Measurements from ENCODE around the gene C1QL3. TPM values are rescaled to one million over a fixed set of nuclear protein-coding genes. Genes with fewer than 3 reads are reported as not detected.

Gene C1QL3
- polyA plus RNA-seq (2013, experiment 1 of 4): not detected
- 0.16 TPM for polyA plus RNA-seq (2013, experiment 2 of 4)
- polyA plus RNA-seq (2013, experiment 3 of 4): 0.21 TPM
- 0.41 TPM for polyA plus RNA-seq (2013, experiment 4 of 4)

DNA sequence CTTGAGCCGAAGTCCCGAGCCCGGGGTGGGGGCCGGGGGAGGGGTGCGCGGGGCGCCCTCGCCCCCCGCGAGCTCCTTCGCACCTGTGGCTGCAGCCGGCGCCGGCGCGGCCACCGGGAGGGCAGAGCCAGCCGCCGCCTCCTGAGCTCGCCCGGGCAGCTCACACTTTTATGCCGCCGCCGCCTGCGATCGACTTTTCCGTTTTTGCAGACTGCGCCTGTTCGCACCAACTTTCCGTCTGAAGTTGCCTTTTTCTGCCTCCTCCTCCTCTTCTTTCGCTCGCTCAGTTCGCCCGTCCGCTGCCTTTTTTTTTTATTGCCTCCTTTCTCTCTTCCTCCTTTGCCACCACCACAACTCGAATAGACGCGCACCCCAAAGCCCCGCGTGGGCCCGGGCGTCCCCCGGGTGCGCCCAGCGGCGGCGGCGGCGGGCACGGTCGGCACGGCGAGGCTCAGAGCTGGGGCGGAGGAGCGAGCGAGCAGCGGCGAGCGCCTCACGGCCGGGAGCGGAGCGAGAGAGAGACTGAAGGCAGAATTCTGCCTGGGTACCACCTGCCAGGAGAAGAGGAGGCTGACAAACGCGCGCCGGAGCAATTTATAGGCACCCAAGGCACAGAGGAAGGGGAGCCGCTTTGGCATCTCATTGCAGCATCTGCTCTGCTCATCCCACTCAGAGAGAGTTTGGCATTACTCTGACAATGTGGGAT, at the start of gene C1QL3:
C1QL3 (minus strand) TSS at position 569 of the 706 bp plus-strand sequence. CDS start 814 bp downstream, outside the sequence.
- H3K4me3 ChIP-seq (ENCODE audit: insufficient read depth, low read depth, low read length): peak within 1 kb of the TSS; percentile 43
- no peak within 1 kb of the TSS for H3K27ac ChIP-seq (ENCODE audit: insufficient read depth, low read depth, low read length, poor library complexity, severe bottlenecking)
- WGBS, 2 experiments: 0 to 1% methylated on average over 68 of the region's 68 CpGs
- H3K4me1 ChIP-seq (ENCODE audit: control insufficient read depth, insufficient read depth, low read length): peaks cover 9% of the 10 kb centered on the region
- no peaks in the 10 kb centered on the region for H3K9me3 ChIP-seq (ENCODE audit: control insufficient read depth, low read length)
- no peaks in the 10 kb centered on the region for H3K36me3 ChIP-seq (ENCODE audit: control insufficient read depth, insufficient read depth, low read length)
- H3K27me3 ChIP-seq (ENCODE audit: control insufficient read depth, insufficient read depth, low read length, poor library complexity, severe bottlenecking): peaks cover 87% of the 10 kb centered on the region

DNA sequence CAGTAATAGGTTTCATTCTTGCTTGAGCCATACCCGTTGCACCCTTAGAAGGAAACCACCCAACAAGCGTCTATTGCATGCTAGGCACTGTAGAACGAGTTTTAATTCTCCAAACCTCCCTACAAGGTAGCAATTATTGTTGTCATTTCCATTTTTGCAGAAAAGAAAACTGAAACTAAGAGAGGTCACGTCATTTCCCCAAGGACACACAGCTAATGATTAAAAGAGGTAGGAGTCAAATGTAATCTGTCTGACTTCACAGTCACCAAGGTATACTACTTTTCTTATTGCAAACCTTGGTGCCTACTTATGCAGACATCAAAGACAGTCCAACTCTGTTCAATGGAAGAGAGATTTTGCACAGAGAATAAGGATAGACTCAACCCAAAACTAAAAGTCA, 49.1 kb upstream of the C1QL3 start:
- Histone ChIP-seq H3K4me3 (ENCODE audit: insufficient read depth, low read depth, low read length) (no peak overlapping the region), H3K4me1 (ENCODE audit: control insufficient read depth, insufficient read depth, low read length) (no peaks in the 10 kb centered on the region), H3K9me3 (ENCODE audit: control insufficient read depth, low read length) (no peaks in the 10 kb centered on the region), H3K27me3 (ENCODE audit: control insufficient read depth, insufficient read depth, low read length, poor library complexity, severe bottlenecking) (no peaks in the 10 kb centered on the region), H3K27ac (ENCODE audit: insufficient read depth, low read depth, low read length, poor library complexity, severe bottlenecking) (no peak overlapping the region), H3K36me3 (ENCODE audit: control insufficient read depth, insufficient read depth, low read length) (no peaks in the 10 kb centered on the region)
- WGBS, 2 experiments: 91 to 95% methylated on average over 4 of the region's 4 CpGs

DNA sequence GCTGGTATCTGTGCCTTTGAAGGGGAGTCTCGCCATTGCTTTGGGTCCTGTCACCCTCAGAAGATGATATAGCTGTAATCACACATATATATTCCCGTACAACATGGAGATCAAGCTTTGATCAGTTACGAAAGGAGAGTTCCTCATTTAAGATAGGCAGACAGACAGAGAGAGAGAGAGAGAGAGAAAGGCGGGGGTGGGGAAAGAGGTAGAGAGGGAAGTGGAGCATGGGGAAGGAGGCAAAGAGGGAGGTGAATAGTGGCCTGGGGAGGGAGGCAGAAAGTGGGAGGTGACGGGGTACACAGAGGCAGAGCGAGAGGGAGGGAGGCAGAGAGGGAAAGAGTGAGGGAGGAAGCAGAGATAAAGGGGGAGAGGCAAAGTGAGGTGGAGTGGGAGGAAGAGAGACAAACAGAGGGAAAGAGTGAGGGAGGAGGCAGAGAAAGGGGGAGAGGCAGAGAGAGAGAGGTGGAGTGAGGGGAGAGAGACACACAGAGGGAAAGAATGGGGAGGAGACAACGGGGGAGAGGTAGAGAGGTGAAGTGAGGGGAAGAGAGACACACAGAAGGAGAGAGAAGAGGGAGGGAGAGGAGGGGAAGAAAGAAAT, 44.6 kb upstream of the C1QL3 start:
- Histone ChIP-seq H3K36me3 (ENCODE audit: control insufficient read depth, insufficient read depth, low read length) (no peaks in the 10 kb centered on the region), H3K27me3 (ENCODE audit: control insufficient read depth, insufficient read depth, low read length, poor library complexity, severe bottlenecking) (no peaks in the 10 kb centered on the region), H3K9me3 (ENCODE audit: control insufficient read depth, low read length) (no peaks in the 10 kb centered on the region), H3K4me1 (ENCODE audit: control insufficient read depth, insufficient read depth, low read length) (no peaks in the 10 kb centered on the region), H3K4me3 (ENCODE audit: insufficient read depth, low read depth, low read length) (no peak overlapping the region), H3K27ac (ENCODE audit: insufficient read depth, low read depth, low read length, poor library complexity, severe bottlenecking) (no peak overlapping the region)
- 73 to 75% methylated on average over 7 of the region's 7 CpGs for WGBS, 2 experiments

DNA sequence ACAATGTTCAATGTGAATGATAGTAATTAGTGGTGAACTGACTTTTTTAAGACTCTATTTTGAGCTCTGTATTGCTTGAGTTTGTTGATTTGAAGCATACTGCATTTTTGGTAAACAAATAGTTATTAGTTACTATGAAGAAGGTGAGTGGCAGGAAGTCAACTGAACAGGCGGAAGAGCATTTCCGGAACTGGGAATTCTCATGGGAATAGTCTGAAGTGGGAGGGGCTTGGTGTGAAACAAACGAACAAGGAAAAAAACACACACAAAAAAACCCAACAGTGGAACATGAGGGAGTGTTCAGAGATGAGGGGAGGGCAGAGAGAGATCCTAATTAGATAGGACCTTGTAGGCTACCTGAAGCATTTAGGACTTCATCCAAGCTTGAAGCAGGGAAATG, 43.9 kb upstream of the C1QL3 start:
- Histone ChIP-seq H3K36me3 (ENCODE audit: control insufficient read depth, insufficient read depth, low read length) (no peaks in the 10 kb centered on the region), H3K9me3 (ENCODE audit: control insufficient read depth, low read length) (no peaks in the 10 kb centered on the region), H3K4me3 (ENCODE audit: insufficient read depth, low read depth, low read length) (no peak overlapping the region), H3K27ac (ENCODE audit: insufficient read depth, low read depth, low read length, poor library complexity, severe bottlenecking) (no peak overlapping the region), H3K4me1 (ENCODE audit: control insufficient read depth, insufficient read depth, low read length) (no peaks in the 10 kb centered on the region), H3K27me3 (ENCODE audit: control insufficient read depth, insufficient read depth, low read length, poor library complexity, severe bottlenecking) (no peaks in the 10 kb centered on the region)
- 95% methylated on average over 2 to 3 of the region's 3 CpGs for WGBS, 2 experiments

DNA sequence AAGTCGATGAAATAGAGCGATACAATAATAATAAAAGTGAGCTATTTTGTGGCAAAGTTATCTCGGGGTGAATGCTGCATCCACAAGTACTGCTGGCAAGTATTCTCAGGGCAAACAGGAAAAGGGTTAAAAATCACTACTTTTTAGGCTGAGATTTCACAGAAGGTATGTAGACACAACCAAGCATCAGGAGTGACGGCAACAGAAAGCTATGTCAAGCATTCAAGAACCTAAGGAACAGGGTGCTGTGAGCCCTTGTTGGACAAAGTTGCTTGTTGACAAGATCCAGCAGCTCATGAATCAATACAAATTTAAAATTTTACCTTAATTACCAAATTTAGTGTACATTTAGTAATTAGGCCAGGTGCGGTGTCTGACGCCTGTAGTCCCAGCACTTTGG, 41.2 kb upstream of the C1QL3 start:
- no peaks in the 10 kb centered on the region for H3K27me3 ChIP-seq (ENCODE audit: control insufficient read depth, insufficient read depth, low read length, poor library complexity, severe bottlenecking)
- H3K9me3 ChIP-seq (ENCODE audit: control insufficient read depth, low read length): no peaks in the 10 kb centered on the region
- WGBS, 2 experiments: 90 to 94% methylated on average over 6 of the region's 6 CpGs
- H3K36me3 ChIP-seq (ENCODE audit: control insufficient read depth, insufficient read depth, low read length): no peaks in the 10 kb centered on the region
- no peak overlapping the region for H3K27ac ChIP-seq (ENCODE audit: insufficient read depth, low read depth, low read length, poor library complexity, severe bottlenecking)
- H3K4me3 ChIP-seq (ENCODE audit: insufficient read depth, low read depth, low read length): no peak overlapping the region
- H3K4me1 ChIP-seq (ENCODE audit: control insufficient read depth, insufficient read depth, low read length): no peaks in the 10 kb centered on the region

GRCh38 chr10:16559236-16559773, 37.6 kb upstream of the C1QL3 start:
- H3K9me3 ChIP-seq (ENCODE audit: control insufficient read depth, low read length): no peaks in the 10 kb centered on the region
- H3K4me3 ChIP-seq (ENCODE audit: insufficient read depth, low read depth, low read length): no peak overlapping the region
- H3K27ac ChIP-seq (ENCODE audit: insufficient read depth, low read depth, low read length, poor library complexity, severe bottlenecking): no peak overlapping the region
- H3K27me3 ChIP-seq (ENCODE audit: control insufficient read depth, insufficient read depth, low read length, poor library complexity, severe bottlenecking): no peaks in the 10 kb centered on the region
- WGBS, 2 experiments: 88 to 90% methylated on average over 5 of the region's 5 CpGs
- no peaks in the 10 kb centered on the region for H3K4me1 ChIP-seq (ENCODE audit: control insufficient read depth, insufficient read depth, low read length)
- no peaks in the 10 kb centered on the region for H3K36me3 ChIP-seq (ENCODE audit: control insufficient read depth, insufficient read depth, low read length)

- Histone ChIP-seq H3K9me3 (ENCODE audit: control insufficient read depth, low read length) (no peaks in the 10 kb centered on the region), H3K4me1 (ENCODE audit: control insufficient read depth, insufficient read depth, low read length) (no peaks in the 10 kb centered on the region), H3K4me3 (ENCODE audit: insufficient read depth, low read depth, low read length) (no peak overlapping the region), H3K36me3 (ENCODE audit: control insufficient read depth, insufficient read depth, low read length) (no peaks in the 10 kb centered on the region), H3K27ac (ENCODE audit: insufficient read depth, low read depth, low read length, poor library complexity, severe bottlenecking) (no peak overlapping the region), H3K27me3 (ENCODE audit: control insufficient read depth, insufficient read depth, low read length, poor library complexity, severe bottlenecking) (no peaks in the 10 kb centered on the region)
- WGBS, 2 experiments: 92% methylated on average over 3 of the region's 4 CpGs
These were observed 26.3 kb upstream of the C1QL3 start for GRCh38 chr10:16547973-16548372.

- Histone ChIP-seq H3K4me1 (ENCODE audit: control insufficient read depth, insufficient read depth, low read length) (no peaks in the 10 kb centered on the region), H3K27ac (ENCODE audit: insufficient read depth, low read depth, low read length, poor library complexity, severe bottlenecking) (no peak overlapping the region), H3K9me3 (ENCODE audit: control insufficient read depth, low read length) (no peaks in the 10 kb centered on the region), H3K4me3 (ENCODE audit: insufficient read depth, low read depth, low read length) (no peak overlapping the region), H3K27me3 (ENCODE audit: control insufficient read depth, insufficient read depth, low read length, poor library complexity, severe bottlenecking) (no peaks in the 10 kb centered on the region), H3K36me3 (ENCODE audit: control insufficient read depth, insufficient read depth, low read length) (no peaks in the 10 kb centered on the region)
- 56 to 64% methylated on average over 4 to 7 of the region's 7 CpGs for WGBS, 2 experiments
These were observed 23.5 kb upstream of the C1QL3 start for GRCh38 chr10:16545116-16545736.

DNA sequence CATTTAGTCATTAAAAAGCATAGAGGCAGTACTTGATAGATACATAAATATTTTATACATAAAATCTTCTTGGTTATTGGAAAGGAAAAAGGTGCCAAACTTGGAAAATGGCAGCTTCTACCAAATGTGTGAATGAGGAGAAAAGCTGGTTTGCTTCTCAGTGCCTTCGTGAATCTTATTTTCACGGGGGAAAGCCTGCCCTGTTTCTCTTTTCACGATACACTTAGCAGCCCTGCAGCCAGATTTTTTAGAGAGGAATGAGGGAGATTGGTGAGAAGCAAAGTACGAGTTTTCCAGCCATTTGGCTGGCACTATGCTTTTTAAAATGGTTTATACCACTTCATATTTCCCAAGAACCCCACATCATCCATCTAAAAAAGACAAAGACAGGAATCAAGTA, 22.9 kb upstream of the C1QL3 start:
- no peaks in the 10 kb centered on the region for H3K36me3 ChIP-seq (ENCODE audit: control insufficient read depth, insufficient read depth, low read length)
- H3K4me1 ChIP-seq (ENCODE audit: control insufficient read depth, insufficient read depth, low read length): no peaks in the 10 kb centered on the region
- H3K27ac ChIP-seq (ENCODE audit: insufficient read depth, low read depth, low read length, poor library complexity, severe bottlenecking): no peak overlapping the region
- no peak overlapping the region for H3K4me3 ChIP-seq (ENCODE audit: insufficient read depth, low read depth, low read length)
- H3K9me3 ChIP-seq (ENCODE audit: control insufficient read depth, low read length): no peaks in the 10 kb centered on the region
- H3K27me3 ChIP-seq (ENCODE audit: control insufficient read depth, insufficient read depth, low read length, poor library complexity, severe bottlenecking): no peaks in the 10 kb centered on the region
- WGBS, 2 experiments: 82 to 85% methylated on average over 3 to 4 of the region's 4 CpGs

GRCh38 chr10:16544099-16544498, 22.4 kb upstream of the C1QL3 start:
- Histone ChIP-seq H3K4me1 (ENCODE audit: control insufficient read depth, insufficient read depth, low read length) (no peaks in the 10 kb centered on the region), H3K36me3 (ENCODE audit: control insufficient read depth, insufficient read depth, low read length) (no peaks in the 10 kb centered on the region), H3K4me3 (ENCODE audit: insufficient read depth, low read depth, low read length) (no peak overlapping the region), H3K27me3 (ENCODE audit: control insufficient read depth, insufficient read depth, low read length, poor library complexity, severe bottlenecking) (no peaks in the 10 kb centered on the region), H3K27ac (ENCODE audit: insufficient read depth, low read depth, low read length, poor library complexity, severe bottlenecking) (no peak overlapping the region), H3K9me3 (ENCODE audit: control insufficient read depth, low read length) (no peaks in the 10 kb centered on the region)
- WGBS, 2 experiments: 94 to 97% methylated on average over 2 to 3 of the region's 3 CpGs

Measured in ectodermal cell (in vitro differentiated cells).